GM19351 (cell line): ENCODE results near the gene C4orf33.
"Not testable (repeated sequence)": the region's sequence is repeated elsewhere in the genome, so short reads cannot be mapped to it uniquely, and the experiment has no call there.

ENCODE experiments used
- ATAC-seq: cut with Tn5 transposase; IDR thresholded peaks from one replicate; pipeline ENCODE4 v1.9.1; 2021; ENCODE audit warnings: mild to moderate bottlenecking, moderate library complexity; ENCODE audit not compliant: unreplicated experiment

The C4orf33 gene

DNA sequence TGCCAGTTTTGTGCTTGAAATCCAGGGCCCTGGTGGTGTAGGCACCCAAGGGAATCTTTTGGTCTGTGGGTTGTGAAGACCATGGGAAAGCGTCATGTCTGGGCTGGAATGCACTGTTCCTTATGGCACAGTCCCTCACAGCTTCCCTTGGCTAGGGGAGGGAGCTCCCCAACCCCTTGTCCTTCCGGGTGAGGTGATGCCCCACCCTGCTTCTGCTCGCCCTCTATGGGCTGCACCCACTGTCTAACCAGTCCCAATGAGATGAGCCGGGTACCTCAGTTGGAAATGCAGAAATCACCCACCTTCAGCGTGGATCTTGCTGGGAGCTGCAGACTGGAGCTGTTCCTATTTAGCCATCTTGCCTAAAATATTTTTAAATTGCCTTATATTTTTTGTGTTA lies 30.7 kb downstream of the C4orf33 start:
- ATAC-seq, result not testable (repeated sequence)

DNA sequence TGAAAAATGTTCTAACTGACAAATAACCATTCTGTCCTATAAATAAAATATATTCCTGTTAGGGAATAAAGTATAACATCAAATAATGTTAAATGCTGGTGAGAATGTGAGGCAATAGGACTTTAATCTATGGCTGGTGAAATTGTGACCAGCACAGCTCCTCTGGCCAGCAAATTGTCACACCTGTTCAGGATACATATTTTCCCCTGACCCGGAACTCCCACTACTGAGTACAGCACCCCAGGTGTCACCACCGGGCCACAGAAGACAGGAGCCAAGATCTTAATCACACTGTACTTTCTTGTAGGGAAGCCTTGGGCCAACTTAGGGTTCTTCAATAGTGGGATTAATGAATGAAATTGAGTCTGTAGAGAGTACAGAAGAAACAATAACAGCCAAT lies 33.2 kb downstream of the C4orf33 start:
- ATAC-seq, result no peak

DNA sequence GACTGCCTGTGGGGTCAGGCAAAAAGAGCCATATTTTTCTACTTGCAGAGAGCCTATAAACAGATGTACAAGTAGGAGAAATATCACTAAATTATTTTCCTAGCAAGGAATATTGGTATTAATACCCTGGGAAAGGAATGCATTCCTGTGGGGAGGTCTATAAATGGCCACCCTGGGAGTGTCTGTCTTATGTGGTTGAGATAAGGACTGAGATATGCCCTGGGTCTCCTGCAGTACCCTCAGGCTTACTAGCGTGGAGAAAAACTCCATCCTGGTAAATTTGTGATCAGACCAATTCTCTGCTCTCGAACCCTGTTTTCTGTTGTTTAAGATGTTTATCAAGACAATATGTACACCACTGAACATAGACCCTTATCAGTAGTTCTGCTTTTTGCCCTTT lies 35.4 kb downstream of the C4orf33 start:
- ATAC-seq, result no peak

DNA sequence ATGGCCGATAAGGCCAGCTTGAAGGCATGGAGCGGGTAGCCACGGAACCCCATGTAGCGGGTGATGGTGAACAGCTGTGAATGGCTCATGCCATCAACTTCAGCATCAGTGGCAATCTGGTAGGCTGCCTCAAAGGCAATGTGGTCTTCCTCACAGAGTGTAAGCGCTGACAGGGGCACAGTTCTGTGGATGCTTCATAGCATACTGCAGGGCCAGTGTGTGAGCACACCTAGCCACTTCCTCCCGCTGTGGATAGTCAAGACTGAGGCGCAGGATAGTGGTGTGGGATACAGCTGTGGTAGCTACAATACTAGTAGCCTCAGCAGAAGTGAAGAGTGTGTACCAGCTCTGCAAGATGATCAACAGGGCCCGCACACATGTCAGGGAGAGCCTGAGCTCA lies 40.5 kb downstream of the C4orf33 start:
- ATAC-seq, result no peak

DNA sequence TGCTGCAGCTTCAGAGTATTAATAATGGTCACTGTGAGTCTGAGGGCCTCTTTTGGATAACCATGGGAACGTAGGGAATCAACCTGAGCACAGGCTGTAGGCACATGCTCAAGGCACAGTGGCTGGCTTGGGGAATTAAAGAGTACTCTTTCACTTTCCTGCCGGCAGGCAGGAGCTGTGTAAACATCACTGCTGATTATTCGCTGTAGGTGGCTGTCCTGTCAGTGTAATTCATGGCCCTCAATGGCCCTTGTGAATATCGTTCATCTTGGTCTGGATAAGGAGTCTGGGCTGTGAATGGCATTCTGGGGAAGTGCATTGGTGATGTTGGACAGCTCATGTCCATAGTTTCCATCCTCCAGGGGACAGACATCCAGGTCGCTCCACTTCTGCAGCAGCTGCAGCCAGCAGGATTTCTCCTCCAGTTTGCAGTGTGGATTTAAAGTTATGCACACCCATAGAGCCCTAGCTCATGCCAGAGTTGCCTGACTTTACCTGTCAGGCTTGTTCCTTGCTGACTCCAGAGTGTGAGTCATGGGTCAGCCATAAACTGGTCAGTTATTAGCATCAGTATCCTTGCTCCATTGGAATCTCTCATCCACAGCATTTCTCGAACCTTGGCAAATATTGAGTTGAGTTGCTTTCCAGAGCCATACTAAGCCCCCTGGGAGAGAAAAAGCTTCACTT lies 43.0 kb downstream of the C4orf33 start:
- no peak for ATAC-seq

DNA sequence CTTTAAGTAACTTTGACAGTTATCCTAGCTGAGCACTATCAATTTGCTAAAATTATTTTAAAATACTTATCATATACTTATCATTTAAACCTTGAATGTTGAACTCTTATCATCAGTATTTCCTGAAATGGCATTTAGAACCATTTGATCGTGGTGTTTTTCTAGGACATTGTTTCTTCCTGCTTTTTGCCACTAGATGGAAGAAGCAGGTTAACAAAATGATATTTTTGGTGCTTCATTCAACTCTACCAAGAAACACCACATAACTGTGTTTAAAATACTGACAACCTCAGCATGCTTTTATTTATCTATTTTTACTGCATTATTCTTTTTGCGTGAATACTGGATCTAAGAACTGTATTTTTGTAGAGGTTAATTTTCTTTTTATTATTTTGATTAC lies 44.6 kb downstream of the C4orf33 start:
- ATAC-seq, result no peak

DNA sequence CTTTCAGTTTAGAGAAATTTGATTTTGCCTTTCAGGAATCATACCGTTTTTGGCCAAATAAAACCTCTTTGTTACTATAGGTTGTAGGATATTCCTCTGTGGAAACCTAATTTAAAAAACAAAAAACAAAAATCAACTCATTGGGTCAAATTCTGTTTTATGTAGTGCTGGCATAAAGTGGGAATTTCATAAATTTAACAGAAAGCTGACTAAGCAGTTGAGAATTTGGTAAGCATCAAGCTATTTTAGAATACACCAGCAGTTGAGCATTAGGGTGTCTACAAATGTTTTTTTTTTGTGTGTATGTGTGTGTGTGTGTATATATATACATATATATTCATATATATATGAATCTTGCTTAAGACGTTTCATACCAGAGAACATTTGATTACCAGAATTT lies 47.4 kb downstream of the C4orf33 start:
- ATAC-seq, result no peak

DNA sequence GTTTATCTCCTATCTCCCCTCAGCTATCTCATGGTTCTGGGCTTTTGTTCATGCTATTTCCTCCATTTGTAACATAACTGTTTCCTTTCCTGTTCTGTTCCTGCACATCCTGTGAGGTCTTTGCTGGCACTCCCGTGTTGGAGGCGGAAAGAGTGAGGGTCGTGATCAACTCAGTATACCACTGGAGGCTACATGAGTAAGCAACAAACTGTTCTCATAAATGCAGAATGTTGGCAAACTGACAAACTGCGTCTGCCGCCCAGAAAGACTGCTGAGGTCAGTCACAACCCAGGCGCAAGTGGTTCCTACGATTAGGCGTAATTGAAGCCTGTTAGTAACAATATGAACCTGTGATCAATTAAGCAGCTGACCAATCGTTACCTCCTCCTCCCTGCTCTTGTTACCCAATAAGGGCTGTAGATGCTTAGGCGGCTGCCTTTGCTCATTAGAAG lies 48.8 kb downstream of the C4orf33 start:
- ATAC-seq, result no peak

DNA sequence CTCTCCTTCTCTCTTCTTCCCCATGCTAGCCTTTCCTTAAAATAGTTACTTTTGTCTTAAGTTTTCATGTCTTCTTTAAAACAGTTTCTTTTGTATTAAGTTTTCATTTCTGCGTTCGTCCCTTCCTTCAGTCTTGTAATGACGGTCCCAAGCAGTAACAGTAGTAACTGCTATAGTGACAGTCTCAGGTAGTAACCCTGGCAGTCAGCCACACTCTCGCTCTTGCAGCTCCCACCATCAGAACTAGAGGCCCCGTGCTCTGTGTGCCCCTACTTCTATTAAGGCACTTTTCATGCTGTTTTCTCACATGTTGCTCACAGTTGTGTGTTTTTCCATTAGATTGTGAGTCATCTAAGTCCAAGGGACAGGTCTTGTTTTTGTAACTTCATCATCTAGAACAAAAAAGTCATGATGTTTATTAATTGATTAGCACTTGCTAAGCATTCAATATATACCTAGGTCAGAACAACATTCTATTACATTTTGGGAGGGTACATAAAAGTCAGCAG lies 49.3 kb downstream of the C4orf33 start:
- no peak for ATAC-seq

DNA sequence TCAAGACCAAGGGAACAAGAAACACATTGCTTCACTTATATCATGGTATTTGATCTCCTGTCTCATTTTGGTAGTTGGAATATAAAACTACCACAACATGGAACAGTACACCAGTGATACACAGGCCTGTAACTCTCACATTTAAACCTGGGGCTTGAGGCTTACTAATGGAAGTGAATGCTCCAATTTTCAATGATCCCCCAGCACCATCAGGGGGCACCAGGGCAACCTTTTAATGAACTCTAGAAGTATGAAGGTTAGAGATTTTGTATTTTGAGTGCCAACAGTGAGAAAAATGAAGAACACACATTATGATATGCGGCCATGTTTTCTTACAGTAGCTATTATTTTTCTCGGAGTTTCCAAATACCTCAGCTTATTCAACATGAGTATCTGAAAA lies 50.7 kb downstream of the C4orf33 start:
- no peak for ATAC-seq

DNA sequence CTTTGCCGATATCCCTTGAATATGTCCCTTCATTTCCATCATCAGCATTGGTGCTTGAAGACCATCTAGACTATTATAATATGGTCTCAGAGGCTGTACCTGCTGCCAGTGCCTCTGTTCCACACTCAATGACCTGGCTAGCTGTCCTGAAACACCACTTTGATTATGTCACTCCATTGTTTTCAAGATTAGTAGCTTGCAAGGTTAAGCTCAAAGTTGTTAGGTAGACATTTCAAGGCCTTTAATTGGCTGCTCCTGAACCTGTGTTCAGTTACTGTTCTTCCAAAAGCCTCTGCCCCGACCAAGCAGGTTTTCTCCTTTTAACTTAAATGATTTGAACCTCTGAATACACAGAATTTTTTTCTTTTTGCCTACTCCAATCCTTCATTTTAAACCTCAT lies 52.9 kb downstream of the C4orf33 start:
- no peak for ATAC-seq

DNA sequence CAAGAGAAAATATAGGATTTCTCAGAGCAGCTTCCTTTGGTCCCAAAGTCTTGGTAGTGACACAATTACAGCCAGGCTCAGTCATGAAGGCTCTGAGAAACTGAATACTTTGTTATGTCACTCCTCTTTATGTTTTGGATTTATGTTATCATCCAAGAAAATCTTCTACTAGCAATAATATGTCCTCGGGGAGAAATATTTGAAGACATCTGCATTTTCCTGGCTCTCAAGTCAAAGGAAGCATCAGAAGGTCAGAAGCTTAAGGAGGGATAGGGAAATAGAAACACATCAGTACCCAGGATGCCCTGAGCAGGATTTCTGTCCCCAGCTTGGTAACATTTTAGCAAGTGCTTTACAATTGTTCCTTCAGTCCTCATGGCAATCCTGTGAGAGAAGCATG lies 54.0 kb downstream of the C4orf33 start:
- ATAC-seq, result no peak

DNA sequence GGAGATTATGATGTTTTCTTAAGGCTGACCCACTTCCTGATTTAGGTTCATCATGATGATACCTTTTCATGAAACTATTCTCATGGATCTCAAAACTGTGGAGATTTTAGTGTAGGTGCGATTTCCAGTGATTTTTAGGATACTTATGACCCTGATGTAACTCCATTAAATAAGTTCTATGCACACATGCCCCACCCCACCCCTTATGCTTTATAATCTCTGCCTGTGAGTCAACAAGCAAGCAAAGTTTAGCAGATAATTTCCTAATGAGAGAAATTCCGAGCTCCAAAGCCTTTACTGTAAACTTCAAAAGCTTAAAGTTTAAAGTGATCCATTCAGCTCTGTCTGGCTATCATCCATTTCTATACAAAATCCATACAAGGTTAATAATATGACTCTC lies 56.4 kb downstream of the C4orf33 start:
- no peak for ATAC-seq

DNA sequence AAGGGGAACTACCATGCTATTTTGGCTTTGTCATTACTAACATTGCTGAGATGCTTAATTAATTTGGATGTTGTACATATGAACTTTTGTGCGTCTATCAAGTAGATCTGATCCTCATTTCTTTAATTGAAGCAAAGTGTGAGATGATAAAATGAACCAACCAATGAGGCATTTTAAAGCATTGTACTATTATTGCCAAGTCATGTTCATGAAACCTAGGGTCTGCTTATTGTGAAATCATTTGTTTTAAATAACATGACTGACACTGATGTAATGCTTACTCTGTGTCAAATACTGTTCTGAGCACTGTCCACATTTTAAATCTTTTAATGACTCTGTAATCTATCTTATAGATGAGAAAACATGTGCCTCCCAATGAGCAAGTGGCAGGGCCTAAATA lies 57.7 kb downstream of the C4orf33 start:
- ATAC-seq, result no peak

DNA sequence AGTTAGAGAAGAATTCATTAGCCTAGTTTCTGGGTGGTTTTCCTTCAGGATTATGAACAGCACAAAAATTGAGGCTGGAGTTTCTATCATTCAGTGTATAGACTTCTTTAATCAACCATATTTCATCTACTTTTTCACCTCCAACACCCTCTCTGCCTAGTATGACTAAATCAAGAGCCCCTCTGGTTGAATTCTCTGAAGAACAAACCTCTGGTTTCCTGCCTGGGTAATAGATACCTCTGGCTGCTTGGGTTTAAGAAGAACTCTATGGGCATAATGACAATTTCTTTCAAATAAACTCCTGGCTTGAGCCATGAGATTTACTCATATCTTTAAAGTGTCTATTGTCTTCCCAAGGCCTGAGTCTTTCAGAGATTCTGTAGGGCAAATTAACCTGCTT lies 66.5 kb downstream of the C4orf33 start:
- no peak for ATAC-seq

DNA sequence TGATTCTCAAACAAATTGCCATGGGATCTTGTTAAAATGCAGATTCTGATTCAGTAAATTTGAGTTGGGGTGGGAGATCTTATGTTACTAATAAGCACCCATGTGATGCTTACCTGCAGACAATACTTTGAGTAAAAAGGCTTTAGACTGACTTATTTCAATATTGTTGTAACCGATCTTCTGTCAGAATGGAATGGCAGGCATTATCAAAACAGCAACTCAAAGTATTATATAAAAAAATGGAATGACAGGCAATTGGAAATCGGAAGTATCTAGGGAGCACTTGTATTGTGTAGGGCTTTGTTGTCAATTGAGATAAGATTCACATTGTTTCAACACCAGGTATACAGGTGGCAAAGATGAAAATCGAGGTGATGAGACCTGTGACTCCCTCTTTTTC lies 67.5 kb downstream of the C4orf33 start:
- ATAC-seq, result no peak

DNA sequence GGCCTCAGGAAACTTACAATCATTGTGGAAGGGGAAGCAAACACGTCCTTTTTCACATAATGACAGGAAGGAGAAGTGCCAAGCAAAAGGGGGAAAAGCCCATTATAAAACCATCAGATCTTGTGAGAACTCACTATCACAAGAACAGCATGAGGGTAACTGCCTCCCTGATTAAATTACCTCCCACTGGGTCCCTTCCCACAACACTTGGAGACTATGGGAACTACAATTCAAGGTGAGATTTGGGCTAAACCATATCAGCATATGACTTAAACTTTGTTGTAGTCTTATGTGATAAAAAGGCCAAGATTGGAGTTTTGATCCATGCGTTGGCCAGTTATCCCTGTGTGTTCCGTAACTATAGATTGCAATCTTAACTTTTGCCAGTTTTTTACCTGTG lies 68.3 kb downstream of the C4orf33 start:
- ATAC-seq, result no peak
